ENCODE measurements around the gene HOXB8.

- TF ChIP-seq BACH2 (CRISPR knock-in tag; IDR thresholded peaks at IDR 0.05; ENCODE audit: borderline replicate concordance) (no peak), ARNTL (CRISPR knock-in tag; IDR thresholded peaks at IDR 0.05; ENCODE audit: borderline replicate concordance, low read depth) (no peak), PATZ1 (CRISPR knock-in tag; IDR thresholded peaks at IDR 0.05; ENCODE audit: borderline replicate concordance) (no peak), ZFP3 (CRISPR knock-in tag; IDR thresholded peaks at IDR 0.05) (no peak), OSR1 (CRISPR knock-in tag; IDR thresholded peaks at IDR 0.05) (no peak)
- TF ChIP-seq, protein P1, sequence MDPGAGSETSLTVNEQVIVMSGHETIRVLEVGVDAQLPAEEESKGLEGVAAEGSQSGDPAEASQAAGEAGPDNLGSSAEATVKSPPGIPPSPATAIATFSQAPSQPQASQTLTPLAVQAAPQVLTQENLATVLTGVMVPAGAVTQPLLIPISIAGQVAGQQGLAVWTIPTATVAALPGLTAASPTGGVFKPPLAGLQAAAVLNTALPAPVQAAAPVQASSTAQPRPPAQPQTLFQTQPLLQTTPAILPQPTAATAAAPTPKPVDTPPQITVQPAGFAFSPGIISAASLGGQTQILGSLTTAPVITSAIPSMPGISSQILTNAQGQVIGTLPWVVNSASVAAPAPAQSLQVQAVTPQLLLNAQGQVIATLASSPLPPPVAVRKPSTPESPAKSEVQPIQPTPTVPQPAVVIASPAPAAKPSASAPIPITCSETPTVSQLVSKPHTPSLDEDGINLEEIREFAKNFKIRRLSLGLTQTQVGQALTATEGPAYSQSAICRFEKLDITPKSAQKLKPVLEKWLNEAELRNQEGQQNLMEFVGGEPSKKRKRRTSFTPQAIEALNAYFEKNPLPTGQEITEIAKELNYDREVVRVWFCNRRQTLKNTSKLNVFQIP (CRISPR knock-in tag; IDR thresholded peaks at IDR 0.05; ENCODE audit: borderline replicate concordance, low read depth) = no peak
Measured at GRCh38 chr17:48598736-48599135, 16.4 kb downstream of the HOXB8 start.

All from SK-N-SH treated with all-trans-retinoic acid at 6 μM for 48 hours (cell line).